Right forelimb (tissue), 1 donor: Measurements from ENCODE around the gene RUFY2.
A peak's percentile ranks its signal among the peaks of the same experiment; 100 is the strongest.

ENCODE experiments used
- DNase-seq: peaks from one replicate; pipeline ENCODE4 v3.0.0-alpha.2; 2018

Gene RUFY2

DNA sequence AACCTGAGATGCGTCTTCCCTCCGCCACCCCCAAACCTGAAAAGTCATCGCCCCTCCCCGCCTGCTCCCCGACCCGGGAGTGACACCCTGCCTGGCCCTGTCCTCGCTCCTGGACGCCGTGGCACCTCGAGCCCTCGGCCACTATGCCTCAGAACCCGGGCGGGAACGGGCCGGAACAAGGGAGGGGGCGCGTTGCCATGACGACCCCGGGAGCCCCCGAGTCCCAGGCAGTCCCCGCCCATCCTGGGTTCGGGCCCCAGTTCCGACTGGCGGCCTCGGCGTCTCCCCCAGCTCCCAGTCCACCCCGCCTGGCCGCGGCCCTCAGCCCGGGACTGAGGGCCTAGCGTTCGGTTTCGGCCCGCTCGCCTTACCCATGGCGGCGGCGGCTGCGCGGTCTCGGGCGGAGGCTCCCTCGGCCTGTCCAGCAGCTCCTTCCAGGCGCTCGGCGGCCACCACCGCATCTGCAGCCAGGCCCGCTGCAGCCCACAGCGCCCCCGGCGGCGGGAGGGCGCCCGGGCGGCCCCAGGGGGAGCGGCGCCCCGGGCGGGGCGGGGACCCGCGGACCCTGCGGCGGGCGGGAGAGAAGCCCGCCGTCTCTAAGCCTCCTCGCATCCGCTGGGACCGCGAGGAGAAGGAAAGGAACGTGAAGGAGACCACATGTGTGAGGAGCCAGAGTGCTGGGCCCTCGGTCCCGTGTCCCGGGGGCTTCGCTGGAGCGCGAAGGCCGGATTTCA lies at the start of gene RUFY2:
RUFY2 (minus strand) TSS at position 463 of the 734 bp plus-strand sequence; CDS start at position 375, 88 bp downstream.
- DNase-seq = peak; percentile 94

DNA sequence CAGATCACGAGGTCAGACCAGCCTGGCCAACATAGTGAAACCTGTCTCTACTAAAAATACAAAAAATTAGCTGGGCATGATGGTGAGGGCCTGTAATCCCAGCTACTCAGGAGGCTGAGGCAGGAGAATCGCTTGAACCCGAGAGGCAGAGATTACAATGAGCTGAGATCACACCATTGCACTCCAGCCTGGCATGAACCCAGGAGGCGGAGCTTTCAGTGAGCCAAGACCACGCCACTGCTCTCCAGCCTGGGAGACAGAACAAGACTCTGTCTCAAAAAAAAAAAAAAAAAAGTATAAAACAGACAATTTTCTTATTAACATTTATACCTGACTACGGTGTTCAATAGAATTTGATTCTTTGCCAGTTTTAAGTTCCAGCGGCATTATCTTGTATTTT lies 42.6 kb upstream of the RUFY2 start:
- peak; percentile 64 for DNase-seq

DNA sequence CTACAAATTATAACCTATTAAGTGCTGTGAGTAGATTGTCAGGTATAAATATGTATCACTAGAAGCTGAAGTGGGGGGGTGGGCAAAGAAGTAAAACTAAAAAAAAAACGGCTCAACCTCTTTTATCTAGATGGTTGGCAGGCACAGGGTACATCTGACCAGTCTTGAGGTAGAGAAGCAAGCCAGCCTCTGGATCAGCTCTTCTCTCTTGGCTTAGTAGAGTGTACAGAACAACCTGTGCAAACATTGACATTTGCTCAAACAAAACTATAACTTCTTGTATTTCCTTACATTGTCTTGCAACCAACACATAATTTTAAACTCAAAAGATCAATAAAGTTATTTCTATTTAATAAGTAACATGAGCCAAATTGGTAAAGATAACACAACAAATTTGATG lies 39.1 kb upstream of the RUFY2 start:
- DNase-seq = no peak

DNA sequence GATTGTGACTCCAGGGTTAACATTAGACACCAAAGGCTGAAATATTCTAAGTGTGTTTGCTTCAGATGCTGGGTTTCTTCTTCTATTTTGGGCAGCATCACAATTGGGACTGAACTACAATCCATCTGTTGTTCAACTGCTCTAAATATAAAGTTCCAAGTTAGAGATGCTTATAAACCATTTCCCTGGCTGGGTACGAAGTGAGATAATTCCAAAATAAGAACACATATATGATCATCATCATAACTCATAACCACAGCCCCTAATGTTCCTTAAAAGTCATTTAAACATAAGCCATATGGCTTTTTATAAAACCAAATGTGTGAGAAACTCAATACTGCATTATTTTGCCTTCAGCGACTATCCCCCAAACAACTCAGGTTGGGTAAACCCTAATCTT lies 35.9 kb upstream of the RUFY2 start:
- DNase-seq = no peak

DNA sequence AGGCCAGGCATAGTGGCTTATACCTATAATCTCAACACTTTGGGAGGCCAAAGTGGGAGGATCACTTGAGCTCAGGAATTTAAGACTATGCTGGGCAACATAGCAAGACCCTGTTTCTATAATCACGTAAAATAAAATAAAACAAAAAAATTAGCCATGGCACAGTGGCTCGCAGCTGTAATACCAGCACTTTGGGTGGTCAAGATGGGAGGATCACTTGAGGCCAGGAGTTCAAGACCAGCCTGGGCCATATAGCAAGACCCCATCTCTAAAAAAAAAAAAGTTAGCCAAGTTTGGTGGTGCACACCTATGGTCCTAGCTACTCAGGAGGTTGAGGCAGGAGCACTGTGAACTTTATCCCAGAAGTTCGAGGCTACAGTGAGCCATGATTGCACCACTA lies 33.8 kb upstream of the RUFY2 start:
- no peak for DNase-seq

GRCh38 chr10:68435803-68436202 lies 28.7 kb upstream of the RUFY2 start:
- DNase-seq = no peak

GRCh38 chr10:68434657-68435056 lies 27.6 kb upstream of the RUFY2 start:
- DNase-seq = no peak

- no peak for DNase-seq
These were observed 21.5 kb upstream of the RUFY2 start for GRCh38 chr10:68428396-68429104.

GRCh38 chr10:68424454-68425014 lies 17.5 kb upstream of the RUFY2 start:
- DNase-seq = no peak

DNA sequence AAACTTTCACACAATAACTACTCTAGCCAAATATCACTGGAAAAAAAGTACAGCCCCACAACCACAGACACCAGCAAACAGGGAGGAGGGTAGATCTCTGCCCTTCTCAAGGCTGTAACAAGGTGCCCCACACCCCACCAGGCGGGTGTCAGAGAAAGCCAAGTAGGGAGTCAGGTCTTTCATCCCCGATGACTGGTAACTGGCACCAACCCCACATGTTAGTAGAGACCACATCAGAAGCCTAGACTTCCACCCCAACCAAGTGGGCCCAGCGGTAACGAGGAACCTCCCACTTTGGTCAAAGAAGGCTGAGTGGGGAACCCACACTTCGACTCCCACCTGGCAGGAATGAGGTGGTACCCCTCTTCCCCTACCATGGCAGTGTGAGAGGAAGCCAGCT lies 16.4 kb upstream of the RUFY2 start:
- no peak for DNase-seq

DNA sequence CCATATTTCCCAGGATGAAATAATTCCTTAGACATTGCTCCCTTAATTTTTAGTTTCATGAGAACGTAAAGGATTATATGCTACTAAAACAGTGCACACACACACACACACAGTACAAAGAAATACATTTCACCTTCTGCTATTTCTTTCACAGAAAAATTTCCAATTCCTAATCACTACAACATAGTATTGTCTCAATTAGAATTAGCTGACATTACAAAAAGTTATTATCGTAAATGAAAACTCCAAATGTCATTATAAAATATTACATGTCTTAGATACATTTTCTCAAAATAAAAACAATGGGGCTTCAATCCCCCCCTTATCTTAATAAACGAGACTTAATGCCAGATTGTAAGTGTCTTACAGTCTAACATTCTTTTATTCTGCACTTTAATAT lies 12.3 kb upstream of the RUFY2 start:
- DNase-seq = no peak

DNA sequence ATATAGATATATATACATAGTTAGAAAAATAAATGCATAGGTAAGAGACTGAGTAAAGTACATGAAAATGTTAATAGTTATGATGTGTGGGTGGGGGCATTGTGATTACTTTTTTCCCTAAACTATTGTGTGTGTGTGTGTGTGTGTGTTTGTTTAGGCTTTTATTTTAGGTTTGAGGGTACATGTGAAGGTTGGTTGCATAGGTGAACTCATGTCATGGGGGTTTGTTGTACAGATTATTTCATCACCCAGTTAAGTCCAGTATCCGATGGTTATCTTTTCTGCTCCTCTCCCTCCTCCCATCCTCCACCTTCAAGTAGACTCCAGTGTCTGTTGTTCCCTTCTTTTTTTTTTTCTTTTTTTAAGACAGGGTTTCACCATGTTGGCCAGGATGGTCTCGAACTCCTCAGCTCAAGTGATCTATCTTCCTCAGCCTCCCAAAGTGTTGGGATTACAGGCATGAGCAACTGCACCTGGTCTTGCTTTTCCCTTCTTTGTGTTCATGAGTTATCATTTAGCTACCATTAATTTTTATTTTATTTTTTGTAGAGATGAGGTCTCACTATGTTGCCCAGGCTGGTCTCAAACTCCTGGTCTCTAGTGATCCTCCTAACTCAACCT lies 1.9 kb upstream of the RUFY2 start:
- DNase-seq = no peak

DNA sequence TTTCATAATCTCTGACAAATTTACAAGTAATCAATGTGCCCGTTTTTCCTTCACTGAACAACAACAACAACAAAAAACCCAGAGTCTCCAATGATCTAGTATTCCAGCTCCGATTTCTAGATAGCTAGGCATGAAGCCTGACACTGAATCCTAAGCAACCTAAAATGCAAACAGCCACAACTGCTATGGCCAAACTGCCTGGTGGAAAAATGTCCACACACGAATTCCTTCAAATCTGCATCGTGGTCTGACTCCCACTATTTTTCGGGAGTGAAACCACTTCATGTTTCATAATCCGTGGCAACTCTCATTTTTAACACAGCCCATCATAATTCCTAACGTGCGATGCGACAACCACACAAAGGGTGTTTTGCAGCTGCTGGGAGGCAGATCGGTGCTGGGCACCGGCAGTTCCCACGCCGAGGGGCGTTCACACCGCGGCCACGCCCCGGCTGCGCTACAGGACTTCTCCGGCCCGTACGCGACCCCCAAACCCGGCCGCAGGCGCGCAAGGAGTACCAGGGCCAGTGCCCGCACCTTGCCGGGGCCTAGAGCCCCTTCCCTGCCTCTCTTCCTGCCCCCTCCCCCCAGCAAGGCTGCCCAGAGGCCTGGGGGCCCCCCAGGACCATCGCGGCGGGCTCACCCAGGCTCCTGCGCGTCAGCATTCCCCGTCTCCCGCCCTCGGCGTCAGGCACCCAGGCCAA lies 814 bp downstream of the RUFY2 start:
- DNase-seq = no peak

DNA sequence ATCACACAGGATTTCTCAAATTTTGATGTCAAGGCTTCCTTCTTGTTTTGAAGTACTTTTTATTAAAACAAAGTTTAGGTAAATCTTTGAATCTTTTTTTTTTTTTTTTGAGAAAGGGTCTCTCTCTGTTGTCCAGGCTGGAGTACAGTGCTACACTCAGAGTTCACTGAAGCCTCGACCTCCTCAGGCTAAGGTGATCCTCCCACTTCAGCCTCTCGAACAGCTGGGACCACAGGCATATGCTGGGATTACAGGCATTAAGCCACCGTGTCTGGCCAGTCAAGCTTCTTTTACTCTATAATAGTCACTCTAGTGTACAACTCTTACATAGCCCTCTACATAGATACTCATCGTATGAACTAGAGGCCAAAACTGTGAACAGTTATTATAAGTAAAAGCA lies 3.4 kb downstream of the RUFY2 start:
- DNase-seq = no peak

- DNase-seq = no peak
These were observed 4.8 kb downstream of the RUFY2 start for GRCh38 chr10:68402276-68402675.

DNA sequence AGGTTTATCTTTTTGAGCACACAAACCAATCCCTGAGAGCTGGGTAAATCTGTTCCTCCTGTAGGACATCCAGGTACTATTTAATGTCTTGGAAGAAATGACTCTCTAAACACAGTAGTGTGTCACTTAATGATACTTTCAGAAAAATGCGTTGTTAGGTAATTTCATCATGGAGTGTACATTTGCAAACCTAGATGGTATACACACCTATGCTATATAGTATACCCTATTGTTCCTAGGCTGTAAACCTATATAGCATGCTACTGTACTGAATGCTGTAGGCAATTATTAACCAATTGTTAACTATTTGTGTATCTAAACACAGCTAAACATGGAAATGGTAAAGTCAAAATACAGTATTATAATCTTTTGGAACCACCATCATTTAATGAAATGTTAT lies 10.1 kb downstream of the RUFY2 start:
- DNase-seq = no peak

DNA sequence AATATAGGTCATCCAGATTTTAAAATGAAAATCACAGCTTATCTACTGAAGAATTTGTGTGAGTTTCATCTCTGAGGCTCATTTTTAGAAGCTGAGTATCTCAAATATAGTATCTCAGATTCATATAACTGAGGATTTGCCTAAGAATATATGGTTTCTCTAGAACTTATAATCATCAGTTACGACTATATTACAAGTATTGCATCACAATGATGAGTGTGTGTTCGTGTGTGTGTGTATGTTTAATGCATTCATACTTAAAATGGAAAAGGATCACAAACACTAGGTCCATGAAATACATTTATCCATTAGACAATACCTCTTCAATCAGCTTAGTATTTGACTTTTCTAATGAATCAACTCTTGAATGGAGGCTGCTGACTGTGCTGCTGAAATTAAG lies 21.3 kb downstream of the RUFY2 start:
- DNase-seq = no peak

GRCh38 chr10:68371604-68372003 lies 35.5 kb downstream of the RUFY2 start:
- DNase-seq = no peak

DNA sequence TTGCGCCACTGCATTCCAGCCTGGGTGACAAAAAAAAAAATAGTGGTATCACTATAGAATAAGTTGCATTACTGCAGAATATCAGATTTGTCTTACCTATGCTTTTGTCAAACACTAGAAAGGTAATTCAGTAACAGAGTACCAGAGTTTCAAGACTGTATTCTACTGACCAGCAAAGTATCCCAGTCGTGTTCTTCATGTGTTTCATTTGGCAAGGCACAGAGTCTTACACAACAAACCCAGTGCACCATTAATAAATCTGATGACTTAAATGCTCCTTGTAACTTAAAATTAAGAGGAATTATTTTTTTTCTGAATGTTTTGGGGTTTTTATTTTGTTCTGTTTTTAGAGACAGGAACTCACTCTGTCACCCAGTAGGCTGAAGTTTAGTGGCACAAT lies 40.0 kb downstream of the RUFY2 start:
- no peak for DNase-seq

GRCh38 chr10:68366600-68366999 lies 40.5 kb downstream of the RUFY2 start:
- no peak for DNase-seq

DNA sequence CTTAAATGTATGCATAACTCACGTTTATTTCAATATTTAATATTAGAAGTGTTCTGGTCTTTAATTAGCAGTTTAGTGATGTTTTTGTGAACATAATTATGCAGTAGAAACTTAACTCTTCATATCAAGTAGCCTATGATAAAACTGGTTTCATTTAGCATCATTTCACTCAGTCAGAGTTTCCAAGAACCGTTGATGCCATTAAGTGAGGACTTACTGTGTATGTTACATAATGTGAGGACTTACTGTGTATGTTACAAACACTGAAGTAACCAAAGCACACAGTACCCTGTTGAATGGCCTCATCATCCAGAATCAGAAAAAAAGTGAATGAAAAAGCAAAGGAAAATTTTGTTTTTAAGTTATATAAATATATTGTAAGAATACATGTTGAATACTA lies 41.5 kb downstream of the RUFY2 start:
- no peak for DNase-seq

GRCh38 chr10:68364101-68364886 lies 42.8 kb downstream of the RUFY2 start:
- no peak for DNase-seq
